ENCODE results near the gene TSR3.

Gene TSR3

GRCh38 chr16:1377406-1378010 is 25.8 kb upstream of the TSR3 start:
- H3K4me3 ChIP-seq (ENCODE audit: low read length) = no peak overlapping the region
- WGBS (ENCODE audit: insufficient coverage, insufficient read length) = no CpG with 5 or more reads among the region's 10 CpGs
- DNase-seq (ENCODE audit: low read depth, low spot score) = no peak
- H3K36me3 ChIP-seq (ENCODE audit: control insufficient read depth, insufficient read depth, low read length) = no peaks in the 10 kb centered on the region; the same call in 1 of the 2 replicates
- no peaks in the 10 kb centered on the region for H3K9me3 ChIP-seq (ENCODE audit: control insufficient read depth, insufficient read depth, low read length)
- no peaks in the 10 kb centered on the region; the same call in none of the 2 replicates for H3K4me1 ChIP-seq (ENCODE audit: control insufficient read depth, insufficient read depth, low read length)
- no peaks in the 10 kb centered on the region for H3K27me3 ChIP-seq (ENCODE audit: control insufficient read depth, insufficient read depth, low read length)
- H3K27ac ChIP-seq (ENCODE audit: low read length) = no peak overlapping the region

- no CpG with 5 or more reads among the region's 19 CpGs for WGBS (ENCODE audit: insufficient coverage, insufficient read length)
- Histone ChIP-seq H3K9me3 (ENCODE audit: control insufficient read depth, insufficient read depth, low read length) (no peaks in the 10 kb centered on the region), H3K36me3 (ENCODE audit: control insufficient read depth, insufficient read depth, low read length) (peaks cover 4% of the 10 kb centered on the region; the same call in 1 of the 2 replicates), H3K27me3 (ENCODE audit: control insufficient read depth, insufficient read depth, low read length) (no peaks in the 10 kb centered on the region), H3K27ac (ENCODE audit: low read length) (no peak overlapping the region), H3K4me1 (ENCODE audit: control insufficient read depth, insufficient read depth, low read length) (no peaks in the 10 kb centered on the region; the same call in none of the 2 replicates), H3K4me3 (ENCODE audit: low read length) (no peak overlapping the region)
- DNase-seq (ENCODE audit: low read depth, low spot score) = no peak
Observed at GRCh38 chr16:1375741-1376410, 24.2 kb upstream of the TSR3 start.

GRCh38 chr16:1375298-1375640 is 23.6 kb upstream of the TSR3 start:
- H3K9me3 ChIP-seq (ENCODE audit: control insufficient read depth, insufficient read depth, low read length) = no peaks in the 10 kb centered on the region
- H3K27me3 ChIP-seq (ENCODE audit: control insufficient read depth, insufficient read depth, low read length) = no peaks in the 10 kb centered on the region
- no CpG with 5 or more reads among the region's 24 CpGs for WGBS (ENCODE audit: insufficient coverage, insufficient read length)
- DNase-seq (ENCODE audit: low read depth, low spot score) = no peak
- peaks cover 4% of the 10 kb centered on the region; the same call in 1 of the 2 replicates for H3K36me3 ChIP-seq (ENCODE audit: control insufficient read depth, insufficient read depth, low read length)
- H3K27ac ChIP-seq (ENCODE audit: low read length) = no peak overlapping the region
- H3K4me1 ChIP-seq (ENCODE audit: control insufficient read depth, insufficient read depth, low read length) = no peaks in the 10 kb centered on the region; the same call in none of the 2 replicates
- H3K4me3 ChIP-seq (ENCODE audit: low read length) = no peak overlapping the region

- Histone ChIP-seq H3K9me3 (ENCODE audit: control insufficient read depth, insufficient read depth, low read length) (no peaks in the 10 kb centered on the region), H3K4me1 (ENCODE audit: control insufficient read depth, insufficient read depth, low read length) (no peaks in the 10 kb centered on the region; the same call in none of the 2 replicates), H3K4me3 (ENCODE audit: low read length) (no peak overlapping the region), H3K27ac (ENCODE audit: low read length) (no peak overlapping the region), H3K27me3 (ENCODE audit: control insufficient read depth, insufficient read depth, low read length) (no peaks in the 10 kb centered on the region), H3K36me3 (ENCODE audit: control insufficient read depth, insufficient read depth, low read length) (peaks cover 9% of the 10 kb centered on the region)
- no CpG with 5 or more reads among the region's 46 CpGs for WGBS (ENCODE audit: insufficient coverage, insufficient read length)
- DNase-seq (ENCODE audit: low read depth, low spot score) = no peak
Observed at GRCh38 chr16:1374418-1375297, 23.0 kb upstream of the TSR3 start.

- H3K27ac ChIP-seq (ENCODE audit: low read length) = no peak overlapping the region
- DNase-seq (ENCODE audit: low read depth, low spot score) = no peak
- H3K4me1 ChIP-seq (ENCODE audit: control insufficient read depth, insufficient read depth, low read length) = no peaks in the 10 kb centered on the region; the same call in 1 of the 2 replicates
- no CpG with 5 or more reads among the region's 21 CpGs for WGBS (ENCODE audit: insufficient coverage, insufficient read length)
- H3K9me3 ChIP-seq (ENCODE audit: control insufficient read depth, insufficient read depth, low read length) = no peaks in the 10 kb centered on the region
- peaks cover 10% of the 10 kb centered on the region for H3K36me3 ChIP-seq (ENCODE audit: control insufficient read depth, insufficient read depth, low read length)
- H3K27me3 ChIP-seq (ENCODE audit: control insufficient read depth, insufficient read depth, low read length) = no peaks in the 10 kb centered on the region
- H3K4me3 ChIP-seq (ENCODE audit: low read length) = no peak overlapping the region
Observed at GRCh38 chr16:1372292-1372950, 20.7 kb upstream of the TSR3 start.

GRCh38 chr16:1371054-1371978 is 19.6 kb upstream of the TSR3 start:
- no CpG with 5 or more reads among the region's 33 CpGs for WGBS (ENCODE audit: insufficient coverage, insufficient read length)
- no peak for DNase-seq (ENCODE audit: low read depth, low spot score)
- Histone ChIP-seq H3K36me3 (ENCODE audit: control insufficient read depth, insufficient read depth, low read length) (peaks cover 18% of the 10 kb centered on the region), H3K27me3 (ENCODE audit: control insufficient read depth, insufficient read depth, low read length) (no peaks in the 10 kb centered on the region), H3K9me3 (ENCODE audit: control insufficient read depth, insufficient read depth, low read length) (no peaks in the 10 kb centered on the region), H3K27ac (ENCODE audit: low read length) (no peak overlapping the region), H3K4me3 (ENCODE audit: low read length) (no peak overlapping the region), H3K4me1 (ENCODE audit: control insufficient read depth, insufficient read depth, low read length) (no peaks in the 10 kb centered on the region; the same call in 1 of the 2 replicates)

GRCh38 chr16:1367486-1368174 is 16.0 kb upstream of the TSR3 start:
- WGBS (ENCODE audit: insufficient coverage, insufficient read length) = no CpG with 5 or more reads among the region's 27 CpGs
- no peak overlapping the region for H3K27ac ChIP-seq (ENCODE audit: low read length)
- no peak overlapping the region for H3K4me3 ChIP-seq (ENCODE audit: low read length)
- H3K4me1 ChIP-seq (ENCODE audit: control insufficient read depth, insufficient read depth, low read length) = no peaks in the 10 kb centered on the region; the same call in 1 of the 2 replicates
- no peak for DNase-seq (ENCODE audit: low read depth, low spot score)
- H3K36me3 ChIP-seq (ENCODE audit: control insufficient read depth, insufficient read depth, low read length) = peaks cover 40% of the 10 kb centered on the region
- H3K9me3 ChIP-seq (ENCODE audit: control insufficient read depth, insufficient read depth, low read length) = no peaks in the 10 kb centered on the region
- no peaks in the 10 kb centered on the region for H3K27me3 ChIP-seq (ENCODE audit: control insufficient read depth, insufficient read depth, low read length)

- no peak overlapping the region for H3K4me3 ChIP-seq (ENCODE audit: low read length)
- no peaks in the 10 kb centered on the region for H3K9me3 ChIP-seq (ENCODE audit: control insufficient read depth, insufficient read depth, low read length)
- DNase-seq (ENCODE audit: low read depth, low spot score) = no peak
- peaks cover 46% of the 10 kb centered on the region for H3K36me3 ChIP-seq (ENCODE audit: control insufficient read depth, insufficient read depth, low read length)
- no CpG with 5 or more reads among the region's 24 CpGs for WGBS (ENCODE audit: insufficient coverage, insufficient read length)
- no peaks in the 10 kb centered on the region; the same call in 1 of the 2 replicates for H3K4me1 ChIP-seq (ENCODE audit: control insufficient read depth, insufficient read depth, low read length)
- no peaks in the 10 kb centered on the region for H3K27me3 ChIP-seq (ENCODE audit: control insufficient read depth, insufficient read depth, low read length)
- no peak overlapping the region for H3K27ac ChIP-seq (ENCODE audit: low read length)
Observed at GRCh38 chr16:1366712-1367299, 15.1 kb upstream of the TSR3 start.
